ENCODE measurements around the gene MATCAP1. TPM values are rescaled to one million over a fixed set of nuclear protein-coding genes. Genes with fewer than 3 reads are reported as not detected.

Gene MATCAP1
- polyA plus RNA-seq, 6 donors from 2014 or later = 0.33 to 0.40 (median 0.40) TPM; not detected in 2

DNA sequence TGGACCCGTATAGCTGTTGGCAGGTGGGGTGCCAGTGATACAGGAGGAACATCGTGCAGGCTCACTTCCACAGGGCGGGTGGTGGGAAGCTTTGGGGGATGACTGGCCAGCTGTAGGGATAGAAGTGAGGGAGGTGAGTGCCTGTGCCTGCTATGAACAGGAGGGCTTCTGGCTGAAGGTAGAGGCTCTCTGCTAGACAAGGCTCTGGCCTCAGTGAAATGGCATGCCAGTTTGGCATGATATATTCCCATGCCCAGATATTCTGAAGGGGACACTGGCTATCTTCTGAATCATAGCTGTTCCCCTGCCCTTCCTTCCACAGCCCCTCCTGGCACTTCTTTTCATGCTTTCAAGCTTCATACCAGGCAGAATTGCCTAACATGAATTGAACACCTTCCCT lies 54.9 kb downstream of the MATCAP1 start:
- peaks cover 25 to 28% of the 10 kb centered on the region in 2 donors for H3K36me3 Mint-ChIP-seq
- no peak for ATAC-seq (ENCODE audit: low read depth in 2 of 2)
- no peak overlapping the region for H3K4me3 Mint-ChIP-seq
- DNase-seq = no peak
- no peak overlapping the region for H3K27ac Mint-ChIP-seq
- H3K27me3 Mint-ChIP-seq = no peaks in the 10 kb centered on the region
- no peaks in the 10 kb centered on the region for H3K9me3 Mint-ChIP-seq
- H3K4me1 Mint-ChIP-seq = peaks cover 0 to 5% (median 0%) of the 10 kb centered on the region in 3 donors

GRCh38 chr16:67128417-67128816 lies 55.3 kb downstream of the MATCAP1 start:
- DNase-seq = no peak
- Mint-ChIP-seq H3K9me3 (no peaks in the 10 kb centered on the region), H3K4me1 (peaks cover 2 to 5% (median 4%) of the 10 kb centered on the region in 3 donors), H3K27ac (peak overlapping the region in 1 of 6 donors; percentile 88), H3K27me3 (no peaks in the 10 kb centered on the region), H3K36me3 (peaks cover 29 to 33% of the 10 kb centered on the region in 2 donors), H3K4me3 (no peak overlapping the region)
- ATAC-seq (ENCODE audit: low read depth in 2 of 2) = no peak

Other genes starting within 250 kb of the MATCAP1 start
- 100 to 1,000 TPM in 3 of 6 donors, 10 to 100 TPM in 3; 69.0 to 114 (median 100) TPM for gene CIAO2B, start 249.6 kb downstream of the MATCAP1 start, polyA plus RNA-seq (ENCODE audit: low read depth in 6 of 6)
- gene CES2, start 248.4 kb downstream of the MATCAP1 start, polyA plus RNA-seq (ENCODE audit: low read depth in 6 of 6) = 10 to 100 TPM; 16.3 to 25.7 (median 21.0) TPM
- under 1 TPM in 1 of 6 donors, not detected in 5; 0.66 TPM for gene CES3, start 222.7 kb downstream of the MATCAP1 start, polyA plus RNA-seq (ENCODE audit: low read depth in 6 of 6)
- 1 to 10 TPM in 4 of 6 donors, under 1 TPM in 2; 0.61 to 5.8 (median 1.4) TPM for gene CES4A, start 195.4 kb downstream of the MATCAP1 start, polyA plus RNA-seq (ENCODE audit: low read depth in 6 of 6)
- 10 to 100 TPM; 51.8 to 94.4 (median 70.5) TPM for gene CBFB, start 154.8 kb downstream of the MATCAP1 start, polyA plus RNA-seq (ENCODE audit: low read depth in 6 of 6)
- gene PHAF1, start 74.0 kb downstream of the MATCAP1 start, polyA plus RNA-seq (ENCODE audit: low read depth in 6 of 6) = 10 to 100 TPM in 2 of 6 donors, 1 to 10 TPM in 3, not detected in 1; 8.8 to 13.2 (median 10.0) TPM
- under 1 TPM in 4 of 6 donors, not detected in 2; 0.09 to 0.73 (median 0.36) TPM for gene B3GNT9, start 33.0 kb downstream of the MATCAP1 start, polyA plus RNA-seq (ENCODE audit: low read depth in 6 of 6)
- 10 to 100 TPM; 46.2 to 62.9 (median 54.4) TPM for gene TRADD, start 24.1 kb downstream of the MATCAP1 start, polyA plus RNA-seq (ENCODE audit: low read depth in 6 of 6)
- 1 to 10 TPM in 5 of 6 donors, not detected in 1; 1.0 to 2.0 (median 1.5) TPM for gene FBXL8, start 24.0 kb downstream of the MATCAP1 start, polyA plus RNA-seq (ENCODE audit: low read depth in 6 of 6)
- not detected for gene HSF4, start 19.2 kb downstream of the MATCAP1 start, polyA plus RNA-seq (ENCODE audit: low read depth in 6 of 6)
- gene NOL3, start 13.4 kb downstream of the MATCAP1 start, polyA plus RNA-seq (ENCODE audit: low read depth in 6 of 6) = under 1 TPM in 1 of 6 donors, not detected in 5; 0.27 TPM
- gene EXOC3L1, start 6.2 kb upstream of the MATCAP1 start, polyA plus RNA-seq (ENCODE audit: low read depth in 6 of 6) = under 1 TPM in 3 of 6 donors, not detected in 3; 0.12 to 0.19 (median 0.15) TPM
- 10 to 100 TPM; 54.0 to 75.9 (median 61.7) TPM for gene E2F4, start 8.2 kb upstream of the MATCAP1 start, polyA plus RNA-seq (ENCODE audit: low read depth in 6 of 6)
- gene ELMO3, start 15.2 kb upstream of the MATCAP1 start, polyA plus RNA-seq (ENCODE audit: low read depth in 6 of 6) = under 1 TPM in 5 of 6 donors, not detected in 1; 0.14 to 0.48 (median 0.39) TPM
- gene TMEM208, start 43.2 kb upstream of the MATCAP1 start, polyA plus RNA-seq (ENCODE audit: low read depth in 6 of 6) = 10 to 100 TPM; 44.9 to 66.7 (median 55.0) TPM
- 1 to 10 TPM; 1.4 to 4.8 (median 2.3) TPM for gene FHOD1, start 63.5 kb upstream of the MATCAP1 start, polyA plus RNA-seq (ENCODE audit: low read depth in 6 of 6)
- gene SLC9A5, start 65.0 kb upstream of the MATCAP1 start, polyA plus RNA-seq (ENCODE audit: low read depth in 6 of 6) = under 1 TPM in 4 of 6 donors, not detected in 2; 0.08 to 0.14 (median 0.10) TPM
- gene PLEKHG4, start 95.6 kb upstream of the MATCAP1 start, polyA plus RNA-seq (ENCODE audit: low read depth in 6 of 6) = 1 to 10 TPM in 1 of 6 donors, under 1 TPM in 4, not detected in 1; 0.13 to 6.0 (median 0.62) TPM
- gene KCTD19, start 142.8 kb upstream of the MATCAP1 start, polyA plus RNA-seq (ENCODE audit: low read depth in 6 of 6) = under 1 TPM in 1 of 6 donors, not detected in 5; 0.26 TPM
- gene LRRC36, start 142.9 kb upstream of the MATCAP1 start, polyA plus RNA-seq (ENCODE audit: low read depth in 6 of 6) = under 1 TPM in 1 of 6 donors, not detected in 5; 0.48 TPM
- gene TPPP3, start 209.5 kb upstream of the MATCAP1 start, polyA plus RNA-seq (ENCODE audit: low read depth in 6 of 6) = not detected
- gene ZDHHC1, start 232.5 kb upstream of the MATCAP1 start, polyA plus RNA-seq (ENCODE audit: low read depth in 6 of 6) = under 1 TPM in 3 of 6 donors, not detected in 3; 0.17 to 0.23 (median 0.21) TPM
- gene HSD11B2, start 247.2 kb upstream of the MATCAP1 start, polyA plus RNA-seq (ENCODE audit: low read depth in 6 of 6) = not detected

All from naive B cell (primary cell).